ENCODE data around the gene ABCA2.

Gene ABCA2

DNA sequence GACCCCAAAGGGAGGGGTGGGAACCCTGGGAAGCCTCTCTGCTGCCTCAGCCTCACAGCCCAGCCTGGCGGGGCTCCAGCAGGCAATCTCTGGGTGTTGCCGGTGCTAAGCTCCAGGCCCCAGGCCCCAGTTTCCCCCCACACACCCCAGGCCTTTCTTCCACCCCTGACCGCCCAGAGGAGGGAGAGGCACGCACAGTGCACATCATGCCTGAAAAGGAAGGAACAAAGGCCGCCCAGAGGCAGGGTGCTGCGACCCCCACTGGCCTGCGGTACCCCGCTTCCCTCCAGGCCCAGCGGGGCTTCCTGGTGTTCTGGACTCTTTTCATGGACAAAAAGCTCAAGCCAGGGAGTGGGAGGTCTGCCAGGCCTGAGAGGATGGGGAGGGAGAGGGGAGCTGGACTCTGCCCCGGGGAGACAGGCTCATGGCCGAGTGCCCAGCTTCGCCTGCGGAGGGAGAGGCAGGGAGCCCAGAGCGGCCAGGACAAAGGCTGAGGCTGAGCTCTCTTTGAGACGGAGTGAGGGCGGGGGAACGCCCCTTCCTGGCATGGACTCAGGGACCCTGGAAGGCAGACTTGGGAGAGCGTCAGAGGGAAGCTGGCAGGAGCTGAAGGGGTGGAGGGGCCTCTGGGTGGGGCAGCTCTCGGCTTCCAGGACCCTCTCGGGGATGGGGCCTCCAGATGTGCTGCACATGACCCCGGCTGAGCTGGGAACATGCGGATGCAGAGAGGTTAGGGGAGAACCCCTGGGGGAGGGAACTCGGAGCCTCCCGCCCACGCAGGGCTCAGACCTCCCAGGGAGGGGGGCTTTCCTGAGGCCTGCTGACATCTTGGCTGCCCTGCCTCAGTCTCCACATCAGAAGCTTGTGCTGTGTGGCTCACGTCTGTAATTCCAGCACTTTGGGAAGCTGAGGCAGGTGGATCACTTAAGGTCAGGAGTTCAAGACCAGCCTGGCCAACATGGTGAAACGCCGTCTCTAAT is 27.6 kb upstream of the ABCA2 start:
- H3K9ac ChIP-seq (ENCODE audit: low read length), result no peak overlapping the region

DNA sequence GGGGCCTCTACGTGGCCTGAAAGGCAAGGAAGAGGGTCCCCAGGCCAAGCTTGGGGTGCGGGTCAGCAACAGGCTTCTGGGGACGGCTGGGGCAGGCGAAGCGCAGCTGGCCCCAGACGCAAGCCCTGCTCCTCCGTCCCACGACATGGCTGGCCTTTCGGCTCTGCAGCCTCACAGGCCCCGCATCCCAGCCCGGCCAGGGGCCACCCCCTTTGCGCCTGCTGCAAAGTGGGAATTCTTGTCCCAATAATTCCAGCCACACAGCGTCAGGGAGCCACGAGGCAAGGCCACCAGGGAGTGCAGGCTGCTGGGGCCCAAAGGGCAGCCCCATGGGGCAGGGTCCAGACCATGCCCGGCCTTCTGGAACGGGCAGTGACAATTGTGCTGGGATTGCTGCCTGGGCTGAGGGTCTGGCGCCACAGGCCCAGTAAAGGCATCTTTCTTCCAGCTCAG is 26.9 kb upstream of the ABCA2 start:
- H3K27ac ChIP-seq (ENCODE audit: low read depth, low read length), result no peak overlapping the region
- H3K9me3 ChIP-seq (ENCODE audit: insufficient read depth, low read length), result no peaks in the 10 kb centered on the region
- no peak overlapping the region for H3K4me3 ChIP-seq (ENCODE audit: insufficient read depth, low read length, poor library complexity, severe bottlenecking)
- H2AFZ ChIP-seq (ENCODE audit: low read depth, low read length, severe bottlenecking), result no peak overlapping the region
- H3K4me2 ChIP-seq (ENCODE audit: low read depth, low read length, poor library complexity, severe bottlenecking), result no peak overlapping the region
- H3K9me2 ChIP-seq (replicated peaks; ENCODE audit: insufficient read depth, low read length), result no peaks in the 10 kb centered on the region
- no peaks in the 10 kb centered on the region for H3K36me3 ChIP-seq (ENCODE audit: low read length)
- TF ChIP-seq, protein P1, sequence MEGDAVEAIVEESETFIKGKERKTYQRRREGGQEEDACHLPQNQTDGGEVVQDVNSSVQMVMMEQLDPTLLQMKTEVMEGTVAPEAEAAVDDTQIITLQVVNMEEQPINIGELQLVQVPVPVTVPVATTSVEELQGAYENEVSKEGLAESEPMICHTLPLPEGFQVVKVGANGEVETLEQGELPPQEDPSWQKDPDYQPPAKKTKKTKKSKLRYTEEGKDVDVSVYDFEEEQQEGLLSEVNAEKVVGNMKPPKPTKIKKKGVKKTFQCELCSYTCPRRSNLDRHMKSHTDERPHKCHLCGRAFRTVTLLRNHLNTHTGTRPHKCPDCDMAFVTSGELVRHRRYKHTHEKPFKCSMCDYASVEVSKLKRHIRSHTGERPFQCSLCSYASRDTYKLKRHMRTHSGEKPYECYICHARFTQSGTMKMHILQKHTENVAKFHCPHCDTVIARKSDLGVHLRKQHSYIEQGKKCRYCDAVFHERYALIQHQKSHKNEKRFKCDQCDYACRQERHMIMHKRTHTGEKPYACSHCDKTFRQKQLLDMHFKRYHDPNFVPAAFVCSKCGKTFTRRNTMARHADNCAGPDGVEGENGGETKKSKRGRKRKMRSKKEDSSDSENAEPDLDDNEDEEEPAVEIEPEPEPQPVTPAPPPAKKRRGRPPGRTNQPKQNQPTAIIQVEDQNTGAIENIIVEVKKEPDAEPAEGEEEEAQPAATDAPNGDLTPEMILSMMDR (IDR thresholded peaks at IDR 0.05; ENCODE audit: insufficient read depth, low read length, poor library complexity, severe bottlenecking), result no peak
- no peak for TF ChIP-seq EZH2phosphoT487 (conservative IDR thresholded peaks at IDR 0.05; ENCODE audit: low read length)
- H4K20me1 ChIP-seq (ENCODE audit: low read depth, low read length), result no peaks in the 10 kb centered on the region
- H3K79me2 ChIP-seq (ENCODE audit: insufficient read depth, low read length), result no peaks in the 10 kb centered on the region
- no peaks in the 10 kb centered on the region for H3K27me3 ChIP-seq (ENCODE audit: low read length)
- H3F3A ChIP-seq (ENCODE audit: insufficient read depth), result no peaks in the 10 kb centered on the region
- H3K9ac ChIP-seq (ENCODE audit: low read length), result no peak overlapping the region

More for the DNA sequence above, 27.6 kb upstream of the ABCA2 start:
- no peaks in the 10 kb centered on the region for H3K79me2 ChIP-seq (ENCODE audit: insufficient read depth, low read length)
- no peak for TF ChIP-seq EZH2phosphoT487 (conservative IDR thresholded peaks at IDR 0.05; ENCODE audit: low read length)
- TF ChIP-seq, protein P1 (IDR thresholded peaks at IDR 0.05; ENCODE audit: insufficient read depth, low read length, poor library complexity, severe bottlenecking), result no peak
- no peaks in the 10 kb centered on the region for H3K36me3 ChIP-seq (ENCODE audit: low read length)
- H2AFZ ChIP-seq (ENCODE audit: low read depth, low read length, severe bottlenecking), result no peak overlapping the region
- H3K27me3 ChIP-seq (ENCODE audit: low read length), result no peaks in the 10 kb centered on the region
- no peaks in the 10 kb centered on the region for H3K9me3 ChIP-seq (ENCODE audit: insufficient read depth, low read length)
- H4K20me1 ChIP-seq (ENCODE audit: low read depth, low read length), result no peaks in the 10 kb centered on the region
- no peak overlapping the region for H3K4me3 ChIP-seq (ENCODE audit: insufficient read depth, low read length, poor library complexity, severe bottlenecking)
- H3K4me2 ChIP-seq (ENCODE audit: low read depth, low read length, poor library complexity, severe bottlenecking), result no peak overlapping the region
- H3K9me2 ChIP-seq (replicated peaks; ENCODE audit: insufficient read depth, low read length), result no peaks in the 10 kb centered on the region
- no peaks in the 10 kb centered on the region for H3F3A ChIP-seq (ENCODE audit: insufficient read depth)
- H3K27ac ChIP-seq (ENCODE audit: low read depth, low read length), result no peak overlapping the region

DNA sequence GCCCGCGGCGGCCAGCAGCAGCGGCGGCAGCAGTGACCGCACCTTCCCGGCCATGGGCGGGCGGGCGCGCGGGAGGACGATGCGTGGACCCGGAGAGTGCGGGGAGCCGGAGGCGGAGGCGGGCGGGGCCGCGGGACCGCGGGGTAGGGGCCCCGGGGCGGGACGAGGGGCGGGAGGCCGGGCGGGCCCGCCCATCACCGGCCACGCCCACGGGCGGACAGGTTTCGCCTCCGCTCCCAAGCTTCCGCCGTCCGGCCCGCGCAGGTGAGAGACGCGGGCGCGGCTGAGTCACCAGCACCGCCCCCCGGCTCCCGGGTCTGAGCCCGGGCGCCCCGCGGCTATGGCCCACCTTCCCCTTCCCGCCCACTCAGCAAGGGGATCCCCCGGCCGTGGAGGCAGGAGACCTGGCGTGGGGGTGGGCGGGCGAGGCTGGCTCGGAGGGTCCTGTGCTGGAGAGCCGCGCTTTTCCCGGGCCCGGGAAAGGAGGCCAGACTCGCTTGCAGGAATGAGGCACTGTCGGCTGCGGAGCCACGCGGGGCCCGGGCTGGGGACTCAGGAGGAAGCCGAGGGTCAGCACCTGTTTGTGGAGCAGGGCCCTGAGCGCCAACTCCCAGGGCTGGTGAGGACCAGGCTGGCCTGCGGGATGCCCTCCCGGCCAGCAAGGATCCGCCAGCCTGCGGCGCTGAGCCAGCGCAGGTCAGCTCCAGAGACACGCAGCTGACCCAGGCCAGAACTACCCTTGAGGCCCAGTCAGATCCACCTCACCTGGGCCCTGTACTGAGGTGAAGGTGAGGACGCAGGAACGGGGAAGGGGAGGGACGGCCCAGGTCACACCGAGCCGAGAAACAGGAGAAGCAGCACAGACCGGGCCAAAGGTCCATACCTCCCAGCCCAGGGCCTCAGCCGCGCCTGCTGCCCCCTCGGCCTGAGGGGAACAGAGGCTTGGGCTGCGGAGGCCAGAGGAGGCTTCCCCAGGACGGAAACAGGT is 26.2 kb upstream of the ABCA2 start, which contains the start of gene ENTPD2:
Gene ENTPD2, minus strand, starts transcription at position 118 of the 988 bp plus-strand sequence. Its CDS starts 64 bp downstream, at position 54.
- H3K9me2 ChIP-seq (replicated peaks; ENCODE audit: insufficient read depth, low read length), result no peaks in the 10 kb centered on the region
- no peaks in the 10 kb centered on the region for H3K9me3 ChIP-seq (ENCODE audit: insufficient read depth, low read length)
- H4K20me1 ChIP-seq (ENCODE audit: low read depth, low read length), result no peaks in the 10 kb centered on the region
- H3K27ac ChIP-seq (ENCODE audit: low read depth, low read length), result no peak within 1 kb of the TSS
- no peak within 1 kb of the TSS for H3K4me2 ChIP-seq (ENCODE audit: low read depth, low read length, poor library complexity, severe bottlenecking)
- TF ChIP-seq EZH2phosphoT487 (conservative IDR thresholded peaks at IDR 0.05; ENCODE audit: low read length), result no peak
- TF ChIP-seq, protein P1 (IDR thresholded peaks at IDR 0.05; ENCODE audit: insufficient read depth, low read length, poor library complexity, severe bottlenecking), result no peak
- no peak within 1 kb of the TSS for H2AFZ ChIP-seq (ENCODE audit: low read depth, low read length, severe bottlenecking)
- no peak within 1 kb of the TSS for H3K4me3 ChIP-seq (ENCODE audit: insufficient read depth, low read length, poor library complexity, severe bottlenecking)
- no peaks in the 10 kb centered on the region for H3K79me2 ChIP-seq (ENCODE audit: insufficient read depth, low read length)
- H3K27me3 ChIP-seq (ENCODE audit: low read length), result no peaks in the 10 kb centered on the region
- H3F3A ChIP-seq (ENCODE audit: insufficient read depth), result no peaks in the 10 kb centered on the region
- no peaks in the 10 kb centered on the region for H3K36me3 ChIP-seq (ENCODE audit: low read length)
- H3K9ac ChIP-seq (ENCODE audit: low read length), result no peak within 1 kb of the TSS
